CD8-positive, alpha-beta memory T cell (primary cell): ENCODE measurements around the gene IL4. TPM values are rescaled to one million over a fixed set of nuclear protein-coding genes. Genes with fewer than 3 reads are reported as not detected.
"Not testable (repeated sequence)": the region's sequence is repeated elsewhere in the genome, so short reads cannot be mapped to it uniquely, and the experiment has no call there.

Experiments used
- CTCF ChIA-PET: fragments of 350-600 bp; sonication (Branson Sonifier 250); formaldehyde crosslinking; loops from one replicate; lab custom pipeline; 2021; ENCODE audit warnings: antibody characterized with exemption; lab: Charles Lee
- POLR2A ChIA-PET: fragments of 350-600 bp; sonication (Branson Sonifier 250); formaldehyde crosslinking; loops from one replicate; lab custom pipeline; 2021; ENCODE audit warnings: antibody characterized with exemption; lab: Charles Lee
- DNase-seq, 5 donors: peaks; one replicate each; pipeline versions ENCODE4 v3.0.0 to v3.0.0-alpha.2; 2020 to 2022; ENCODE audit warnings: mixed read lengths in 1 of 5
- H3K27ac ChIP-seq: one replicate; pipeline ENCODE4 v1.7.0; 2013; ENCODE audit warnings: low read depth, mild to moderate bottlenecking, low read length, moderate library complexity
- H3K27me3 ChIP-seq: 2 replicates; pipeline ENCODE4 v1.7.0; 2013; ENCODE audit warnings: low read length, mild to moderate bottlenecking; ENCODE audit not compliant: insufficient read depth, poor library complexity, severe bottlenecking
- H3K36me3 ChIP-seq: 2 replicates; pipeline ENCODE4 v1.7.0; 2013; ENCODE audit warnings: mild to moderate bottlenecking, low read length, moderate library complexity; ENCODE audit not compliant: insufficient read depth
- H3K4me1 ChIP-seq: 2 replicates; pipeline ENCODE4 v1.7.0; 2013; ENCODE audit warnings: mild to moderate bottlenecking, low read length, moderate library complexity; ENCODE audit not compliant: insufficient read depth
- H3K4me3 ChIP-seq: 2 replicates; pipeline ENCODE4 v1.7.0; 2013; ENCODE audit warnings: mild to moderate bottlenecking, low read length
- H3K9me3 ChIP-seq: 2 replicates; pipeline ENCODE4 v1.7.0; 2013; ENCODE audit warnings: mild to moderate bottlenecking, low read length
- H3K27ac Mint-ChIP-seq, 8 donors: one replicate each; pipeline ENCODE4 v1.8.0; 2020 to 2021; ENCODE audit warnings: mixed read lengths in 8 of 8, mild to moderate bottlenecking in 6 of 8, inconsistent platforms in 3 of 8, moderate library complexity in 3 of 8
- H3K27me3 Mint-ChIP-seq, 2 donors: one replicate each; pipeline ENCODE4 v1.8.0; 2020 to 2021; ENCODE audit warnings: mixed read lengths in 2 of 2, mild to moderate bottlenecking in 1 of 2, moderate library complexity in 1 of 2
- H3K36me3 Mint-ChIP-seq, 3 donors: one replicate each; pipeline ENCODE4 v1.8.0; 2020 to 2021; ENCODE audit warnings: mixed read lengths in 3 of 3, inconsistent platforms in 1 of 3, mild to moderate bottlenecking in 1 of 3
- H3K4me1 Mint-ChIP-seq, 3 donors: one replicate each; pipeline ENCODE4 v1.8.0; 2020 to 2021; ENCODE audit warnings: mixed read lengths in 3 of 3, inconsistent platforms in 1 of 3, mild to moderate bottlenecking in 1 of 3
- H3K4me3 Mint-ChIP-seq, 7 donors: one replicate each; pipeline ENCODE4 v1.8.0; 2020 to 2021; ENCODE audit warnings: mixed read lengths in 7 of 7, mild to moderate bottlenecking in 6 of 7, moderate library complexity in 4 of 7, inconsistent platforms in 2 of 7
- H3K9me3 Mint-ChIP-seq, 5 donors: one replicate each; pipeline ENCODE4 v1.8.0; 2020 to 2022; ENCODE audit warnings: mixed read lengths in 5 of 5, mild to moderate bottlenecking in 3 of 5, moderate library complexity in 2 of 5, inconsistent platforms in 1 of 5
- polyA plus RNA-seq: library from polyadenylated mRNA; unstranded; fragments of 300-500 nt; fragmentation: Illumina TruSeq; gene quantifications from one replicate; pipeline ENCODE4 v1.2.3, GENCODE V29; 2021
- total RNA-seq, 2 experiments: library from RNA; stranded (reverse); gene quantifications; one replicate each; pipeline ENCODE4 v1.2.3, GENCODE V29; 2021

Gene IL4
- total and polyA plus RNA-seq, 3 experiments from 2014 or later = 6.4 to 6.8 TPM; not detected in 1

GRCh38 chr5:132687995-132688394, 14.2 kb downstream of the IL4 start:
- no peaks in the 10 kb centered on the region for H3K9me3 Mint-ChIP-seq
- Histone ChIP-seq H3K4me1 (peaks cover 18% of the 10 kb centered on the region), H3K27ac (no peak overlapping the region), H3K4me3 (no peak overlapping the region), H3K36me3 (no peaks in the 10 kb centered on the region), H3K27me3 (no peaks in the 10 kb centered on the region), H3K9me3 (no peaks in the 10 kb centered on the region)
- DNase-seq = peak in 4 of 5 donors; percentile 13 to 70 (median 58)
- ChIA-PET POLR2A (no interaction called here), CTCF (interaction anchor here (1.3 kb wide), 1 partner anchor 10 kb away, joined by 3 read pairs; no protein-coding TSS in a partner anchor)
- H3K27ac Mint-ChIP-seq = peak overlapping the region; percentile 3 to 86 (median 58)
- H3K36me3 Mint-ChIP-seq = peaks cover 3 to 10% (median 6%) of the 10 kb centered on the region in 3 donors
- no peaks in the 10 kb centered on the region for H3K27me3 Mint-ChIP-seq
- H3K4me3 Mint-ChIP-seq = peak overlapping the region in 2 of 7 donors; percentile 24 to 65
- H3K4me1 Mint-ChIP-seq = peaks cover 32 to 43% (median 37%) of the 10 kb centered on the region in 3 donors

GRCh38 chr5:132688536-132689339, 14.9 kb downstream of the IL4 start:
- ChIA-PET CTCF (interaction anchor here (1.3 kb wide), 1 partner anchor 10 kb away, joined by 3 read pairs; no protein-coding TSS in a partner anchor), POLR2A (interaction anchor here (0.6 kb wide), 1 partner anchor 1359 kb away, joined by 5 read pairs; no protein-coding TSS in a partner anchor)
- Mint-ChIP-seq H3K36me3 (peaks cover 6 to 12% (median 6%) of the 10 kb centered on the region in 3 donors), H3K27ac (peak overlapping the region; percentile 1 to 79 (median 56)), H3K4me1 (peaks cover 34 to 45% (median 38%) of the 10 kb centered on the region in 3 donors), H3K9me3 (no peaks in the 10 kb centered on the region), H3K4me3 (peak overlapping the region in 2 of 7 donors; percentile 26 to 27), H3K27me3 (no peaks in the 10 kb centered on the region)
- DNase-seq = peak in 2 of 5 donors; percentile 15 to 18
- Histone ChIP-seq H3K9me3 (no peaks in the 10 kb centered on the region), H3K27me3 (no peaks in the 10 kb centered on the region), H3K36me3 (no peaks in the 10 kb centered on the region), H3K4me3 (no peak overlapping the region), H3K27ac (no peak overlapping the region), H3K4me1 (peaks cover 18% of the 10 kb centered on the region)

- CTCF ChIA-PET = no interaction called here
- no peak for DNase-seq
- H3K27me3 ChIP-seq = no peaks in the 10 kb centered on the region
- Mint-ChIP-seq H3K36me3 (peaks cover 6 to 15% (median 6%) of the 10 kb centered on the region in 3 donors), H3K4me3 (no peak overlapping the region), H3K27me3 (no peaks in the 10 kb centered on the region), H3K4me1 (peaks cover 34 to 41% (median 38%) of the 10 kb centered on the region in 3 donors), H3K9me3 (no peaks in the 10 kb centered on the region), H3K27ac (peak overlapping the region in 2 of 8 donors; percentile 1 to 84)
- no peak overlapping the region for H3K27ac ChIP-seq
- no peak overlapping the region for H3K4me3 ChIP-seq
- POLR2A ChIA-PET = interaction anchor here (0.5 kb wide), 1 partner anchor 179 kb away, joined by 3 read pairs; no protein-coding TSS in a partner anchor
- no peaks in the 10 kb centered on the region for H3K9me3 ChIP-seq
- H3K4me1 ChIP-seq = peaks cover 18% of the 10 kb centered on the region
- no peaks in the 10 kb centered on the region for H3K36me3 ChIP-seq
These were observed 15.7 kb downstream of the IL4 start for GRCh38 chr5:132689513-132689912.

GRCh38 chr5:132690156-132690555, 16.4 kb downstream of the IL4 start:
- Mint-ChIP-seq H3K27ac (no peak overlapping the region), H3K27me3 (no peaks in the 10 kb centered on the region), H3K4me1 (peaks cover 29 to 34% (median 34%) of the 10 kb centered on the region in 3 donors), H3K9me3 (no peaks in the 10 kb centered on the region), H3K4me3 (no peak overlapping the region), H3K36me3 (peaks cover 2 to 18% (median 6%) of the 10 kb centered on the region in 3 donors)
- ChIA-PET CTCF (no interaction called here), POLR2A (interaction anchor here (0.5 kb wide), 1 partner anchor 178 kb away, joined by 3 read pairs; no protein-coding TSS in a partner anchor)
- Histone ChIP-seq H3K27ac (no peak overlapping the region), H3K36me3 (no peaks in the 10 kb centered on the region), H3K4me1 (peaks cover 18% of the 10 kb centered on the region), H3K4me3 (no peak overlapping the region), H3K27me3 (no peaks in the 10 kb centered on the region), H3K9me3 (no peaks in the 10 kb centered on the region)
- no peak for DNase-seq

GRCh38 chr5:132691755-132692631, 18.2 kb downstream of the IL4 start:
- Mint-ChIP-seq H3K4me1 (peaks cover 29 to 32% (median 30%) of the 10 kb centered on the region in 3 donors), H3K27ac (peak overlapping the region; percentile 25 to 63 (median 32)), H3K36me3 (peaks cover 0 to 31% (median 6%) of the 10 kb centered on the region in 3 donors)
- H3K27me3 ChIP-seq, H3K36me3 ChIP-seq, H3K27ac ChIP-seq, H3K4me3 ChIP-seq, DNase-seq, POLR2A ChIA-PET, CTCF ChIA-PET, H3K9me3 ChIP-seq, H3K9me3 Mint-ChIP-seq, H3K27me3 Mint-ChIP-seq, H3K4me3 Mint-ChIP-seq: not testable (repeated sequence)
- H3K4me1 ChIP-seq = peaks cover 18% of the 10 kb centered on the region

- POLR2A ChIA-PET = no interaction called here
- no peaks in the 10 kb centered on the region for H3K27me3 Mint-ChIP-seq
- no peaks in the 10 kb centered on the region for H3K9me3 Mint-ChIP-seq
- Histone ChIP-seq H3K27me3 (no peaks in the 10 kb centered on the region), H3K4me3 (no peak overlapping the region), H3K4me1 (peaks cover 17% of the 10 kb centered on the region), H3K27ac (no peak overlapping the region), H3K9me3 (no peaks in the 10 kb centered on the region), H3K36me3 (no peaks in the 10 kb centered on the region)
- no peak overlapping the region for H3K4me3 Mint-ChIP-seq
- H3K27ac Mint-ChIP-seq = peak overlapping the region in 3 of 8 donors; percentile 30 to 61 (median 50)
- CTCF ChIA-PET = no interaction called here
- peaks cover 29 to 32% (median 29%) of the 10 kb centered on the region in 3 donors for H3K4me1 Mint-ChIP-seq
- H3K36me3 Mint-ChIP-seq = peaks cover 0 to 37% (median 9%) of the 10 kb centered on the region in 3 donors
- no peak for DNase-seq
These were observed 18.8 kb downstream of the IL4 start for GRCh38 chr5:132692632-132692967.

GRCh38 chr5:132695956-132696355, 22.2 kb downstream of the IL4 start:
- no peak overlapping the region for H3K27ac Mint-ChIP-seq
- Histone ChIP-seq H3K9me3 (no peaks in the 10 kb centered on the region), H3K27me3 (no peaks in the 10 kb centered on the region), H3K27ac (no peak overlapping the region), H3K4me1 (no peaks in the 10 kb centered on the region), H3K4me3 (no peak overlapping the region), H3K36me3 (no peaks in the 10 kb centered on the region)
- ChIA-PET CTCF (no interaction called here), POLR2A (no interaction called here)
- H3K9me3 Mint-ChIP-seq = no peaks in the 10 kb centered on the region
- peaks cover 15 to 61% (median 19%) of the 10 kb centered on the region in 3 donors for H3K36me3 Mint-ChIP-seq
- H3K27me3 Mint-ChIP-seq = no peaks in the 10 kb centered on the region
- DNase-seq = no peak
- no peak overlapping the region for H3K4me3 Mint-ChIP-seq
- H3K4me1 Mint-ChIP-seq = peaks cover 11 to 12% (median 11%) of the 10 kb centered on the region in 3 donors
